HepG2 (cell line): ENCODE results near the gene DIPK1C. TPM values are rescaled to one million over a fixed set of nuclear protein-coding genes. Genes with fewer than 3 reads are reported as not detected.

Experiments
- ATAC-seq: fragments of 200-7000 bp; cut with Tn5 transposase; 3 replicates; pipeline ENCODE4 v1.9.1; 2020; ENCODE audit warnings: mild to moderate bottlenecking, moderate library complexity
- BruUV-seq: library from RNA; stranded (reverse); fragments of 400-500 nt; replicated peaks from 2 replicates; lab custom pipeline; 2021; lab: Mats Ljungman, UMichigan
- CTCF ChIA-PET: fragments of 300-600 bp; formaldehyde crosslinking; extraction: SDS; loops from one replicate; lab custom pipeline; 2021; ENCODE audit warnings: low total read pairs, inconsistent platforms, low intra/inter-chr PET ratio; lab: Yijun Ruan, JAX
- POLR2A ChIA-PET: fragments of 350-600 bp; sonication (Branson Sonifier 250); formaldehyde crosslinking; loops from one replicate; lab custom pipeline; 2020; ENCODE audit warnings: antibody characterized with exemption, inconsistent platforms; lab: Yijun Ruan, JAX
- DNase-seq: peaks from one replicate; pipeline ENCODE4 v3.0.0-alpha.2; 2015; ENCODE audit warnings: low spot score
- FAIRE-seq: peaks from 3 replicates; lab custom pipeline; 2011; peaks lifted over from hg19 to GRCh38; lab: Jason Lieb, UNC
- H2AFZ ChIP-seq: one replicate; pipeline ENCODE4 v1.6.1; 2011; ENCODE audit warnings: low read length, inconsistent platforms
- H3K27ac ChIP-seq: fragments of 300-600 bp; 3 replicates; pipeline ENCODE4 v1.8.0; 2011; ENCODE audit warnings: mixed run types, mild to moderate bottlenecking, mixed read lengths, low read length, inconsistent platforms; ENCODE audit not compliant: insufficient read depth; ENCODE audit errors: extremely low read length
- H3K27me3 ChIP-seq, 2 experiments: fragments of 200-600 bp in 1 of 2; 2 replicates in 1 of 2; 3 replicates in 1 of 2; pipeline versions ENCODE4 v1.6.0 to v1.8.0; 2011; ENCODE audit warnings: low read length in 2 of 2, mild to moderate bottlenecking in 2 of 2, moderate library complexity in 2 of 2, inconsistent platforms in 1 of 2; ENCODE audit not compliant: insufficient read depth in 2 of 2, control insufficient read depth in 1 of 2
- H3K36me3 ChIP-seq, 2 experiments: fragments of 200-600 bp in 1 of 2; replicated peaks in 1 of 2; 2 replicates in 1 of 2; 3 replicates in 1 of 2; pipeline versions ENCODE4 v1.5.1 to v1.8.0; 2011; ENCODE audit warnings: low read length in 2 of 2, inconsistent platforms in 1 of 2; ENCODE audit not compliant: insufficient read depth in 2 of 2, control insufficient read depth in 1 of 2
- H3K4me1 ChIP-seq: 2 replicates; pipeline ENCODE4 v1.5.1; 2012; ENCODE audit warnings: low read length, inconsistent platforms; ENCODE audit not compliant: insufficient read depth
- H3K4me2 ChIP-seq: 2 replicates; pipeline ENCODE4 v1.6.0; 2011; ENCODE audit warnings: low read depth, low read length, inconsistent platforms
- H3K4me3 ChIP-seq, 3 experiments: fragments of 200-600 bp in 1 of 3; sonication (generic), shearing (Covaris generic) in 1 of 3; replicated peaks in 1 of 3; 2 replicates each; pipeline ENCODE4 v1.5.1; 2011 to 2016; ENCODE audit warnings: low read length in 3 of 3, inconsistent platforms in 2 of 3, low read depth in 2 of 3, mild to moderate bottlenecking in 2 of 3, control low read depth in 1 of 3, mixed read lengths in 1 of 3; ENCODE audit not compliant: insufficient read depth in 1 of 3
- H3K79me2 ChIP-seq: one replicate; pipeline ENCODE4 v1.6.1; 2011; ENCODE audit warnings: low read length, inconsistent platforms; ENCODE audit not compliant: insufficient read depth
- H3K9ac ChIP-seq: 2 replicates; pipeline ENCODE4 v1.6.0; 2011; ENCODE audit warnings: mild to moderate bottlenecking, low read depth, low read length, inconsistent platforms; ENCODE audit not compliant: insufficient read depth
- H3K9me3 ChIP-seq: 2 replicates; pipeline ENCODE4 v1.5.1; 2012; ENCODE audit warnings: mild to moderate bottlenecking, low read length
- H4K20me1 ChIP-seq: 2 replicates; pipeline ENCODE4 v1.6.0; 2011; ENCODE audit warnings: inconsistent platforms, mild to moderate bottlenecking, low read length, moderate library complexity; ENCODE audit not compliant: insufficient read depth
- BCL3 ChIP-seq: sonication (generic); formaldehyde crosslinking; IDR thresholded peaks from 2 replicates; pipeline ENCODE4 v1.5.1; 2020; ENCODE audit warnings: mild to moderate bottlenecking, missing genetic modification reagents, moderate library complexity
- GFI1 ChIP-seq: sonication (generic); formaldehyde crosslinking; IDR thresholded peaks from 2 replicates; pipeline ENCODE4 v1.5.0; 2020; ENCODE audit warnings: missing genetic modification reagents, mild to moderate bottlenecking, borderline replicate concordance
- HMG20A ChIP-seq: IDR thresholded peaks from 2 replicates; pipeline ENCODE4 v1.6.1; 2016; ENCODE audit warnings: borderline replicate concordance
- MAFG ChIP-seq: sonication (generic); formaldehyde crosslinking; IDR thresholded peaks from 2 replicates; pipeline ENCODE4 v1.5.1; 2020; ENCODE audit warnings: mild to moderate bottlenecking, missing genetic modification reagents
- SOX13 ChIP-seq, 3 experiments: fragments of 450-650 bp in 1 of 3; sonication (generic) in 1 of 3; formaldehyde crosslinking in 1 of 3; IDR thresholded peaks in 2 of 3; conservative IDR thresholded peaks in 1 of 3; 2 replicates each; pipeline versions ENCODE4 v1.5.0 to v1.6.1; 2016 to 2020; ENCODE audit warnings: antibody characterized with exemption in 1 of 3, mild to moderate bottlenecking in 1 of 3, missing compliant biosample characterization in 1 of 3, missing genetic modification reagents in 1 of 3, moderate library complexity in 1 of 3
- TFDP2 ChIP-seq: sonication (generic); formaldehyde crosslinking; IDR thresholded peaks from 2 replicates; pipeline ENCODE4 v1.4.0; 2020; ENCODE audit warnings: missing genetic modification reagents
- XBP1 ChIP-seq: sonication (generic); formaldehyde crosslinking; IDR thresholded peaks from 2 replicates; pipeline ENCODE4 v1.5.0; 2020; ENCODE audit warnings: missing genetic modification reagents
- XRCC5 ChIP-seq: fragments of 200-400 bp; formaldehyde crosslinking; optimal IDR thresholded peaks from 2 replicates; pipeline ENCODE3; 2017; ENCODE audit warnings: mild to moderate bottlenecking, low read length
- ZFP91 ChIP-seq: sonication (generic); formaldehyde crosslinking; IDR thresholded peaks from 2 replicates; pipeline ENCODE4 v1.9.0; 2022; ENCODE audit warnings: missing genetic modification reagents, mild to moderate bottlenecking, borderline replicate concordance
- ZNF549 ChIP-seq: sonication (generic); formaldehyde crosslinking; IDR thresholded peaks from 2 replicates; pipeline ENCODE4 v1.5.0; 2020; ENCODE audit warnings: missing genetic modification reagents
- ZNF672 ChIP-seq: sonication (generic); formaldehyde crosslinking; IDR thresholded peaks from 2 replicates; pipeline ENCODE4 v1.8.1; 2022; ENCODE audit warnings: missing genetic modification reagents
- ZNF703 ChIP-seq: sonication (generic); formaldehyde crosslinking; IDR thresholded peaks from 2 replicates; pipeline ENCODE4 v1.5.1; 2020; ENCODE audit warnings: missing genetic modification reagents, mild to moderate bottlenecking, moderate library complexity, borderline replicate concordance
- ZSCAN22 ChIP-seq: sonication (generic); formaldehyde crosslinking; IDR thresholded peaks from 2 replicates; pipeline ENCODE4 v1.4.0; 2020; ENCODE audit warnings: mild to moderate bottlenecking, missing genetic modification reagents
- WGBS: methylation state at CpG from one replicate; pipeline ENCODE4 v1.1.6; 2017; ENCODE audit warnings: low lambda C conversion rate; 5-methylcytosine and 5-hydroxymethylcytosine counted together
- in situ Hi-C: cut with HindIII; loops from 2 replicates; pipeline ENCODE4 v1.10.0; 2017; ENCODE audit warnings: low pct_unique_long_range_greater_than_20kb; ENCODE audit not compliant: extremely low pct_ligation_motif_present
- intact Hi-C: fragments of 100-400 bp; cut with micrococcal nuclease; formaldehyde crosslinking; loops from one replicate; pipeline ENCODE4 v1.10.0; 2022; ENCODE audit not compliant: unreplicated experiment
- polyA plus RNA-seq, 8 experiments: library from polyadenylated mRNA; depleted of rRNA in 3 of 8; stranded (reverse) in 7 of 8; unstranded in 1 of 8; fragments of >200 nt; fragmentation: Illumina TruSeq in 4 of 8; extraction: Trizol in 4 of 8; gene quantifications; 2 replicates each; pipeline versions ENCODE4 v1.2.1 to v1.2.3, GENCODE V29; 2011 to 2016; ENCODE audit warnings: low read depth in 4 of 8, missing spikeins in 1 of 8, mixed read lengths in 1 of 8; ENCODE audit not compliant: insufficient read depth in 1 of 8
- total RNA-seq, 5 experiments: library from RNA; depleted of rRNA; stranded (reverse); fragments of >200 nt; fragmentation: Illumina TruSeq; extraction: Trizol; gene quantifications; 2 replicates each; pipeline ENCODE4 v1.2.3, GENCODE V29; 2016; ENCODE audit warnings: low read depth in 1 of 5
- TF ChIP-seq, protein P1 (sequence below): sonication (generic); formaldehyde crosslinking; IDR thresholded peaks from 2 replicates; pipeline ENCODE4 v1.4.0; 2020; ENCODE audit warnings: missing genetic modification reagents

The DIPK1C gene
- total and polyA plus RNA-seq, 2 of the 13 experiments (the other 11 are each of a cell fraction or from before 2014, with no cell fraction given), result 1.8 TPM; not detected in 1

DNA sequence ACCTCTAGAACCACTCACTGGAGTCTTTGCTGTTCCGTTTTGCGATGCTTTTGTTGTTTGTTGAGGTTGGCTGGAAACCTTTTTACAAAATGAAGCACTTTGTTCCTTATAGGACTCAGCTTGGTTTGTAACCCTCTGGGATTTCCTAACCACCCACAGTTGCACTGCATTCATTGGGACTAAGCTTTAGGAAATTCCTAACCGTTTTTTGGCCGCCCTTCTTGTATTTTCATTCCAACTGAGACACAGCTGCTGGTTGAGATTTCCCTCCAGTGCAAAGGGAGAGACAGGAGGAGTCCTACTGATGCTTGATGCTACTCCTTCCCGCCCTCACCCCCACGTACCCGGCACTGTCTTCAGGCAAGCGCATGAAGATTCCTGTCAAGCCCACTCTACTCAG is 6.1 kb upstream of the DIPK1C start (continued):
- TF ChIP-seq, protein P1, sequence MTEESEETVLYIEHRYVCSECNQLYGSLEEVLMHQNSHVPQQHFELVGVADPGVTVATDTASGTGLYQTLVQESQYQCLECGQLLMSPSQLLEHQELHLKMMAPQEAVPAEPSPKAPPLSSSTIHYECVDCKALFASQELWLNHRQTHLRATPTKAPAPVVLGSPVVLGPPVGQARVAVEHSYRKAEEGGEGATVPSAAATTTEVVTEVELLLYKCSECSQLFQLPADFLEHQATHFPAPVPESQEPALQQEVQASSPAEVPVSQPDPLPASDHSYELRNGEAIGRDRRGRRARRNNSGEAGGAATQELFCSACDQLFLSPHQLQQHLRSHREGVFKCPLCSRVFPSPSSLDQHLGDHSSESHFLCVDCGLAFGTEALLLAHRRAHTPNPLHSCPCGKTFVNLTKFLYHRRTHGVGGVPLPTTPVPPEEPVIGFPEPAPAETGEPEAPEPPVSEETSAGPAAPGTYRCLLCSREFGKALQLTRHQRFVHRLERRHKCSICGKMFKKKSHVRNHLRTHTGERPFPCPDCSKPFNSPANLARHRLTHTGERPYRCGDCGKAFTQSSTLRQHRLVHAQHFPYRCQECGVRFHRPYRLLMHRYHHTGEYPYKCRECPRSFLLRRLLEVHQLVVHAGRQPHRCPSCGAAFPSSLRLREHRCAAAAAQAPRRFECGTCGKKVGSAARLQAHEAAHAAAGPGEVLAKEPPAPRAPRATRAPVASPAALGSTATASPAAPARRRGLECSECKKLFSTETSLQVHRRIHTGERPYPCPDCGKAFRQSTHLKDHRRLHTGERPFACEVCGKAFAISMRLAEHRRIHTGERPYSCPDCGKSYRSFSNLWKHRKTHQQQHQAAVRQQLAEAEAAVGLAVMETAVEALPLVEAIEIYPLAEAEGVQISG (CRISPR knock-in tag), result no peak
- TF ChIP-seq BCL3 (CRISPR knock-in tag), result no peak
- no peak for TF ChIP-seq ZNF703

- Histone ChIP-seq H3K79me2 (no peaks in the 10 kb centered on the region), H3K9me3 (no peaks in the 10 kb centered on the region), H3K9ac (no peak overlapping the region), H3K4me3 (no peak overlapping the region), H3K27ac (no peak overlapping the region), H3K27me3 (peaks cover 2 to 37% of the 10 kb centered on the region in 2 experiments; a peak in 4 of 5 replicates), H3K4me1 (no peaks in the 10 kb centered on the region), H4K20me1 (no peaks in the 10 kb centered on the region), H2AFZ (no peak overlapping the region), H3K4me2 (no peak overlapping the region), H3K36me3 (no peaks in the 10 kb centered on the region)
- ChIA-PET POLR2A (no interaction called here), CTCF (no interaction called here)
- in situ Hi-C loops, result no loop called here
- no peak for TF ChIP-seq ZNF672 (CRISPR knock-in tag)
- TF ChIP-seq ZSCAN22 (CRISPR knock-in tag), result no peak
- TF ChIP-seq ZNF549, result no peak
- TF ChIP-seq SOX13 (IDR thresholded peaks at IDR 0.05), result no peak
- TF ChIP-seq SOX13 (CRISPR knock-in tag; conservative IDR thresholded peaks at IDR 0.05 in 1 of 2, IDR thresholded peaks at IDR 0.05 in 1 of 2), result no peak
- TF ChIP-seq HMG20A (CRISPR knock-in tag), result no peak
- no peak for TF ChIP-seq ZFP91 (CRISPR knock-in tag)
- TF ChIP-seq TFDP2 (CRISPR knock-in tag), result no peak
- no peak for TF ChIP-seq MAFG
- TF ChIP-seq XRCC5, result no peak
- no peak for TF ChIP-seq GFI1
- no peak for TF ChIP-seq XBP1 (CRISPR knock-in tag)
- FAIRE-seq, result no peak
- no TSS peak for BruUV-seq
- intact Hi-C loops, result no loop called here
- no peak for ATAC-seq
- DNase-seq, result no peak
- WGBS, result 52% methylated on average over 4 of the region's 7 CpGs
Measured at GRCh38 chr18:74460825-74461224, 3.7 kb upstream of the DIPK1C start.
